ENCODE results near the gene MRPL30. TPM values are rescaled to one million over a fixed set of nuclear protein-coding genes. Genes with fewer than 3 reads are reported as not detected.

MRPL30 gene
- total RNA-seq, 4 donors from 2014 or later, result 22.2 to 42.7 (median 26.2) TPM

DNA sequence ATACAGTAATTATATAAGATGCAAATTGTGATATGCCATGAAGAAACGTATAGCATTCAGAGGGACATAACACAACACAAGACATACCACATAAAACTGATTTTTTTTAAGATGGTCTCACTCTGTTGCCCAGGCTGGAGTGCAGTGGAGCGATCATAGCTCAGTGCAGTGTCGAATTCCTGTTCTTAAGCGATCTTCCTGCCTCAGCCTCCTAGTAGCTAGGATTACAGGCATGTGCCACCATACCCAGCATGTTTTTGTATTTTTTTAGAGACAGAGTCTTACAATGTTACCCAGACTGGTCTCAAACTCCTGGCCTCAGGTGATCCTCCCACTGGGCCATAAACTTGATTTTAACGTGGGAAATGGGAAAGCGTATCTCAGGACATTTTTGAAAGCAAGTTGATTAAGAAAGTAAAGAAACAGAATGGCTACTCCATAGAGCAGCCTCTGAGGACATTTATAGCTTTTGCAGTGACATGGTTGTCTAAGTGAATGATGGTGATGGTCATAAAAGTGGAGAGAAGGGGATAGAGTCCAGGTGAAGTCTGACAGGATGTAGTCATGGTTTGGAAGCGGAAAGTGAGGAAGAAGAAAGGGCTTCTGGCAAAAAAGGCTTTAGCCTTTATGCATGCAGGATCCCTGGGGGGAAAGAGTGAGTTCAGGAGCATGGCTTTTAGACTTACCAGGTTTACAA, 28.6 kb upstream of the MRPL30 start:
- TF ChIP-seq CTCF (IDR thresholded peaks at IDR 0.05; ENCODE audit: low read depth), result no peak

DNA sequence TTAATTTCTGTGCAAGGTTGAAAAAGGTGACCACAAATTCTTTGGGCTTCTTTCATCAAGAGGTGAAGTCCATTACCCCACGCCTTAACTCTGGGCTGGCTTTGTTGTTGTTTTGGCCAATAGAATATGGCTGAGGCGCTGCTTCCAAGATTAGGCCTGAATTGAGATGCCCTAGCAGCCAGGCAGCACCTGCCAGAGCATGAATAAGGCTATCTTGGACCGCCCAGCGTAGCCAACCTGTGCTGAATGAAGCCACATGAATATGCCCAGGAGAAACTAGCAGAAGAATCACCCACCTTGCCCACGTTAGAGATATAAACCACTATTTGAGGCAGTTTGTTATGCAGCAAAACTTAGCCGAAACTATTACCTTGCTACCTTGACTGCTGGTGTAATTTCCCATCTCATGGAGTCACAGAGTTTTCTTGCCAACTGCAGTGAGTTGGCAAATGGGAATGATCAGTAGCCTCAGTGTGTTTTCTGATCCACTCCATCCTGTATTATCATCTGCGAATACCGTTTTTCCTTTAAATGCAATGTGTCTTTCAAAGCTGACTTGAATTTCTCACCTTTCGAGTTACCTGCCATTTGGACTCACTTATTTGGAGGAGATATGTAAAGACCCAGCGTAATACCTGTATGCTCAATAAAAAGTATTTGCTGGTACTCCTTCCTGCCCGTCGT, 26.9 kb upstream of the MRPL30 start:
- TF ChIP-seq CTCF (IDR thresholded peaks at IDR 0.05; ENCODE audit: low read depth), result no peak

DNA sequence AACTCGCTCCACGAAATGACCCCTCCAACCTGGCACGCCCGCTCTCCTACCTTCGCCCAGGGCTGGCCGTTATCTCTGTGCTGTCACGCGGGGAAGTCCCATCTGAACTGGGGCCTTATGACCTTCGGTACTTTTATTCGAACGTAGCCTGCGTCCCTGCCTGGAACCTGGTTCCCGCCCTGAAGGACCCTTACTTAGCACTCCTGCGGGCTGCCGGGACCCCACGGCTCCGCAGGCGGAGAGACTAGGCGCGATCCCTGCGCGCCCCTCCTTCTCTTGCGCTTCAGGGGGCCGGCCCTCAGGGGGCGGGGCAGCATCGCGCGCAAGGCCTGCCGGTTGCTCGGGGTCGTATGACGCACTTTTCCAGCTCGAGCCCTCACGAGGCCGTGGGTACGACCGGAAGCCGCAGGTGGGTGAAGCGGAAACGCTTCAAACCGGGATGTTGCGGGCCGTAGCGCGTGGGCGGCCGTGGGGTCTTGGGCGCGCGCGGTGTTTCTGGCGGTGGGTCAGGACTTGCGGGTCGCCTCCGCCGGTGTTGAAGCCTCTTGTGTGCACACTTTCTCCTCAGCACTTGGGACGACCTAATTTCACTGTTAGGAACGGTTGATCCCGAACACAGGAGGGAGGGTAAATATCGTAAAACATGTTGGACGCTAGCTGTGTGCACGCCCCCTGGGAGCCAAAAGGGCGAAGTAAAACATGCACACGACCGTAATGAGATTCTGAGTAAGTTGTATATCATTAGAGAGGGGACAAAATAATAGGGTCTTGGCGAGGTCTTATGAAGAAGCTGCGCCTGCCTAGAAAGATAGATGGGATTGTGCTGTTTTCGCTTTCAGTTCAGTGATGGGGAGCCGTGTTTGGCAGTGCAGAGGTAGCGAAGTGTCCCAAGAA, 26.1 kb upstream of the MRPL30 start, which contains the start of the genes LIPT1 and TSGA10:
LIPT1 (plus strand) TSS at position 325 of the 894 bp plus-strand sequence. CDS start 6,991 bp downstream, outside the sequence.
TSGA10 (minus strand) TSS at position 300 of the 894 bp plus-strand sequence. CDS start 45,503 bp downstream, outside the sequence.
- no peak for TF ChIP-seq CTCF (IDR thresholded peaks at IDR 0.05; ENCODE audit: low read depth)

DNA sequence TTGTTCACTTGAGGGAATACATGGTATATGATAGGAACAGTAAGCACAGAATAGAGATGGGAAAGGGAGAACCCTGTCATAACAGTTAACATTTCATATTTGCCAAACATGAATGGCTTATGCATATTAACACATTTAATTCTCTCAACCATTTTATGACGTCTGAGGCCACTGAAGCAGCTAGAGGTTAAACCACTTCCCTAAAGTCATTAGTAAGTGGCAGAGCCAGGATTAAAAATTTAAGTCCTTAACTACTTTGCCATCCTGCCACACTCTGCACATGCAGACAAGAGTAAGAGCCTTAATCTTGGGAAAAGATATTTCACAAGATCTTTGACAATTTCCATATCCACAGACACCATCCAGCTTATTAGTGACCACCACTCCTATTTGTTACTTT, 24.1 kb upstream of the MRPL30 start:
- no peak for TF ChIP-seq CTCF (IDR thresholded peaks at IDR 0.05; ENCODE audit: low read depth)

- TF ChIP-seq CTCF (IDR thresholded peaks at IDR 0.05; ENCODE audit: low read depth), result no peak
These were observed 22.4 kb upstream of the MRPL30 start for GRCh38 chr2:99158599-99158998.

- no peak for TF ChIP-seq CTCF (IDR thresholded peaks at IDR 0.05; ENCODE audit: low read depth)
These were observed 21.4 kb upstream of the MRPL30 start for GRCh38 chr2:99159594-99159993.

All from subcutaneous adipose tissue (tissue), 4 donors.